ENCODE measurements around the gene PHLDB1. TPM values are rescaled to one million over a fixed set of nuclear protein-coding genes. Genes with fewer than 3 reads are reported as not detected.

PHLDB1 gene
- total RNA-seq, 2 donors from 2014 or later: 102 to 105 TPM

DNA sequence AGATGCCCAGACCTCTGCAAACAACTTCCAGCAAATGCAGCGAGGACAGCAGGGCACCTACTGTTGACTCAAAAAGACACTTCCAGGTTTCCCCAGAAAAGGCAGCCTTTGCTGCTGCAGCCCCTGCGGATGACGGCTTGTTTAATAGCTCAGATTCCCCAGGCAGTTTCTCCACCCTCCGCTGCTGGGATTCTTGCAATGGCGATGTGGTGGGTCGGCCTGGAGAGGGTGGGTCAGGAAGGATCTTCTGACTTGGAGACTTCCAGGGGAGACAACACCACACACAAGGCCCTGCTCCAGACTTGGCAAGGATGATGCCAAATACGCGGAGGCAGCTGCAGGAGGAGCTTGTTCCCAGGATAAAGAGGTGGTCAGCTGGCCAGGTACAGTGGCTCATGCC, 89.9 kb downstream of the PHLDB1 start:
- no peak overlapping the region for H3K4me3 ChIP-seq
- H3K27ac ChIP-seq: no peak overlapping the region
- H3K4me1 ChIP-seq: no peaks in the 10 kb centered on the region
- no peak for DNase-seq (ENCODE audit: low spot score)
- TF ChIP-seq, protein P1, sequence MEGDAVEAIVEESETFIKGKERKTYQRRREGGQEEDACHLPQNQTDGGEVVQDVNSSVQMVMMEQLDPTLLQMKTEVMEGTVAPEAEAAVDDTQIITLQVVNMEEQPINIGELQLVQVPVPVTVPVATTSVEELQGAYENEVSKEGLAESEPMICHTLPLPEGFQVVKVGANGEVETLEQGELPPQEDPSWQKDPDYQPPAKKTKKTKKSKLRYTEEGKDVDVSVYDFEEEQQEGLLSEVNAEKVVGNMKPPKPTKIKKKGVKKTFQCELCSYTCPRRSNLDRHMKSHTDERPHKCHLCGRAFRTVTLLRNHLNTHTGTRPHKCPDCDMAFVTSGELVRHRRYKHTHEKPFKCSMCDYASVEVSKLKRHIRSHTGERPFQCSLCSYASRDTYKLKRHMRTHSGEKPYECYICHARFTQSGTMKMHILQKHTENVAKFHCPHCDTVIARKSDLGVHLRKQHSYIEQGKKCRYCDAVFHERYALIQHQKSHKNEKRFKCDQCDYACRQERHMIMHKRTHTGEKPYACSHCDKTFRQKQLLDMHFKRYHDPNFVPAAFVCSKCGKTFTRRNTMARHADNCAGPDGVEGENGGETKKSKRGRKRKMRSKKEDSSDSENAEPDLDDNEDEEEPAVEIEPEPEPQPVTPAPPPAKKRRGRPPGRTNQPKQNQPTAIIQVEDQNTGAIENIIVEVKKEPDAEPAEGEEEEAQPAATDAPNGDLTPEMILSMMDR (IDR thresholded peaks at IDR 0.05): no peak
- H3K27me3 ChIP-seq: no peaks in the 10 kb centered on the region
- peaks cover 0 to 9% of the 10 kb centered on the region in 2 donors for H3K9me3 ChIP-seq
- no peaks in the 10 kb centered on the region for H3K36me3 ChIP-seq

DNA sequence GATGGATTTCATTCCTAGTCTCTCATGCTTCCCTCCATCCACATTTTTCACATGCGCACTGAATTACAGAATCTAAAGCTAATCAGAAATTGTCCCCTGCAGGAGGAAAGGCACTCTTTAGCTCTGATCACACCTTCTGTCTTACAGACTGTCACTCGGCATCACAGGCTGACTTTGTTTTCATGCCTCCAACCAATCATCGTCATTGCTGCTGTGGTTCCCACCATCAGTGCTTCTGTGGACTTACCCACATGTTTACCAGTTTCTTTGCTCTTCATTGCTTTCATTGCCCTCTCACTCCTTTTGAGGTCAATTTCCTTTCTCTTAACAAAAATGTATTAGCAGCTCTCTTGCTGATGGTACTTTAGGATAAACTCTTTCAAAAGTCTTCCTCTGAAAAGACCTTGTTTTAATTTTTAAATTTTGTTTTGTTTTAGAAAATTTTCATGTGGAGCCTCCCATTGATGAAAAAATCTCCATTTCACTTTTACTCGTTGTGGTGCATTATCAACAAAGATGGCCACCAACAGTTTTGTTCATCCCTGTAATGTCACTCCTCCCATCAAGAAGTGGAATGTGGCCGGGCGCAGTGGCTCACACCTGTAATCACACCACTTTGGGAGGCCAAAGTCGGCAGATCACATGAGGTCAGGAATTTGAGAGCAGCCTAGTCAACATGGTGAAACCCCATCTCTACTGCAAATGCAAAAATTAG, 92.2 kb downstream of the PHLDB1 start:
- Histone ChIP-seq H3K36me3 (no peaks in the 10 kb centered on the region), H3K4me3 (no peak overlapping the region), H3K9me3 (peaks cover 0 to 9% of the 10 kb centered on the region in 2 donors), H3K27ac (no peak overlapping the region), H3K27me3 (no peaks in the 10 kb centered on the region), H3K4me1 (no peaks in the 10 kb centered on the region)
- TF ChIP-seq, protein P1 (IDR thresholded peaks at IDR 0.05): no peak
- DNase-seq (ENCODE audit: low spot score): no peak

DNA sequence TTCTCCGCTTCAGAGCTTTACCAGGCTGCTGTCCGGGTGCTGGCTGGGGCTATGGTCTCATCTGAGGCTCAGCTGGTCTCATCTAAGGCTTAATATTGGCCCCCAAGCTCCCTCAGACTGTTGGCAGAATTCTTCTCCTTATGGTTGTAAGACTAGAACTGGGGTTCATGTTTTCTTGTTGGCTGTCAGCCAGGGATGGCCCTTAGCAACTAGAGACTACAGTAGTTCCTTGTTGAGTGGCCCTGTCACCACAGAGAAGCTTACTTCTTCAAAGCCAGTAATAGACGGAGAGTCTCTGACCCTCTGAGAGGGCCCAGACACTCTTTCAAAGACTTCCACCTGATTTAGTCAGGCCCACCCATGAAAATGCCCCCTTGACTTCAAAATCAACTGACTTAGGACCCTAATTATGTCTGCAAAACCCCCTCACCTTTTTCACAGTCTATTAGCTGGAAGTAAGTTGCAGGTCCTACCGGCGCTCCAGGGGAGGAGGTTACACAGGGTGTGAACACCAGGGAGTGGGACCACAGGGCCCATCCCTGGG, 96.2 kb downstream of the PHLDB1 start:
- Histone ChIP-seq H3K27me3 (no peaks in the 10 kb centered on the region), H3K27ac (no peak overlapping the region), H3K36me3 (no peaks in the 10 kb centered on the region), H3K4me3 (no peak overlapping the region), H3K4me1 (no peaks in the 10 kb centered on the region), H3K9me3 (peaks cover 0 to 9% of the 10 kb centered on the region in 2 donors)
- DNase-seq (ENCODE audit: low spot score): no peak
- TF ChIP-seq, protein P1 (IDR thresholded peaks at IDR 0.05): no peak

DNA sequence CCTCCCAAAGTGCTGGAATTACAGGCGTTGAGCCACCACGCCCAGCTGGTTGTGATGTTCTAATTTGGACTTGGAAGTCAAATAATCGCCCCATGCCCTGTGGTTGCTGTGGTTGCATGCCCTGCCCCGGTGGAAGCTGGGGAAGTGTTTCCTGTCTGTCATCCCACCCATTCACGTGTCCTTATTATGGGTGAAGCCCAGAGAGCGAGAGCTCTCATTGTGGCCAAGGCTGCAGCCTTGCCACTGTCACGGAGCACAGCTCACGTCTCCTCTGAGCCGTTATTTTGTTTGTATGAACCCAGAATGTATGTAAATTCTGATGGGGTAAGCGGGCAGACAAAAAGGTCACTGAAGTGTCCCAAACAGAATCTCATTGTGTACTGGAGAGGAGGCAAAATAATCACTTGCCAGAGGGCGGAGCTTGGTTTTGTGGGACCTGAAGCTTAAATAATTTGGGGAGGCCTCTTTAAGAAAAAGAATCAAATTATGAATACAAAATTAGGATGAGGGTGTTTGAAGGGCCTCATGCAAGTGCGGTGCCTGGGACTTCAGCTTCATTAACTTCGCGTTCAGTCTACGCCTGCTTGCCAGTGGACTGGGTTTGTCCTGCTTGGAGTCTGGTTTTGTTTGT, 97.8 kb downstream of the PHLDB1 start:
- Histone ChIP-seq H3K27me3 (no peaks in the 10 kb centered on the region), H3K36me3 (no peaks in the 10 kb centered on the region), H3K27ac (no peak overlapping the region), H3K4me1 (no peaks in the 10 kb centered on the region), H3K9me3 (peaks cover 0 to 6% of the 10 kb centered on the region in 2 donors), H3K4me3 (no peak overlapping the region)
- TF ChIP-seq, protein P1 (IDR thresholded peaks at IDR 0.05): no peak
- no peak for DNase-seq (ENCODE audit: low spot score)

DNA sequence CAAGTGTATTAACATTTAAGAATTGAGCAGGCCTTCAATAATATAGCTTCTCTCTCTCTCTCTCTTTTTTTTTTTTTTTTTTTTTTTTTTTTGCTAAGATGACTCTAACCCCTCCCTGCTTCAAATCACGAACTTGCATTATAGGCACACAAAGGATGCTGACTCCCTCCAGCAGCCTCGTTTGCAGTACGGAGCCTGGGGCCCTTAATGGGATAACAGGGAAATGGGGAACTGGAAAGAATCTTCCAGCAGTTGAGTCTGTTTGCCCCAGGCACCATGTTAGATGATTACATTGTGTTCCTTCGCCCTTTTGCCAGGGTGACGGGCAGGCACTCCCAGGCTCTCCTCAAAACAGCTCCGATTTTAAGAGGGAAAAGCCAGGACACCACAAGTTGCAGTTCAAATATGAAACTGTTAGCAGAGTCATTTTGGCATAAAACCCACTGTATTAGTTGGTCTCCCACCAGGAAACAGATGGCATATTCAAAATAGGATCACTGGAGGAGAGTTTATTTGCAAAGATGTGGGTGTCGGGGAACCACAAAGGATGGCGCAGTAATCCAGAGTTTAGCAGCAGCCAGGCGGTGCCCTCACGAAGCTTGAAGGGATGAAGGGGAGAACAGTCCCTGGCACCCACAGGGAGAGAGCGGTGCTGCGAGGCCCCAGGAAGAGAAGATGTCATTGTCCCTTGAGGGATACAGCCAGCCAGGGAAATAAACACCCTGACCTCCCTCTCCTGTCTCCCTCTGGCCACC, 98.6 kb downstream of the PHLDB1 start:
- TF ChIP-seq, protein P1 (IDR thresholded peaks at IDR 0.05): no peak
- Histone ChIP-seq H3K9me3 (no peaks in the 10 kb centered on the region), H3K27me3 (no peaks in the 10 kb centered on the region), H3K36me3 (no peaks in the 10 kb centered on the region), H3K4me1 (no peaks in the 10 kb centered on the region), H3K27ac (no peak overlapping the region), H3K4me3 (no peak overlapping the region)
- DNase-seq (ENCODE audit: low spot score): no peak

All from right atrium auricular region (tissue), 2 donors.